Epidermal melanocyte (primary cell): ENCODE results near the gene FGFR1OP2.

Source experiments
- DNase-seq: peaks from one replicate; pipeline ENCODE4 v3.0.0; 2011; ENCODE audit warnings: low spot score; ENCODE audit not compliant: insufficient read length

FGFR1OP2 gene

GRCh38 chr12:27003421-27004381 is 65.4 kb downstream of the FGFR1OP2 start:
- no peak for DNase-seq

GRCh38 chr12:27005495-27005894 is 67.2 kb downstream of the FGFR1OP2 start:
- DNase-seq: no peak

- no peak for DNase-seq
Measured at GRCh38 chr12:27006797-27007467, 68.7 kb downstream of the FGFR1OP2 start.

GRCh38 chr12:27008081-27008480 is 69.8 kb downstream of the FGFR1OP2 start:
- no peak for DNase-seq

- no peak for DNase-seq
Measured at GRCh38 chr12:27009881-27010301, 71.6 kb downstream of the FGFR1OP2 start.

GRCh38 chr12:27012239-27012981 is 74.1 kb downstream of the FGFR1OP2 start:
- peak; percentile 28 for DNase-seq

GRCh38 chr12:27012982-27013255 is 74.6 kb downstream of the FGFR1OP2 start:
- DNase-seq: no peak

GRCh38 chr12:27013611-27014084 is 75.4 kb downstream of the FGFR1OP2 start:
- DNase-seq: no peak

- peak; percentile 69 for DNase-seq
Measured at GRCh38 chr12:27014085-27014858, 76.0 kb downstream of the FGFR1OP2 start, which contains the start of gene TM7SF3. Gene TM7SF3 (minus strand): TSS chr12:27014384. CDS start chr12:27014168, 216 bp downstream.

GRCh38 chr12:27014859-27015729 is 76.8 kb downstream of the FGFR1OP2 start:
- no peak for DNase-seq

- DNase-seq: no peak
Measured at GRCh38 chr12:27015730-27016076, 77.4 kb downstream of the FGFR1OP2 start.
